Measurements from ENCODE around the gene GLCCI1. TPM values are rescaled to one million over a fixed set of nuclear protein-coding genes. Genes with fewer than 3 reads are reported as not detected.

Gene GLCCI1
- total and polyA plus RNA-seq, 10 of the 15 experiments (the other 5 are each of a cell fraction or from before 2014, with no cell fraction given): 12.6 to 92.0 (median 27.6) TPM

- TF ChIP-seq ZZZ3 (IDR thresholded peaks at IDR 0.05; ENCODE audit: control insufficient read depth, insufficient read length, low read depth): no peak
- no peak for TF ChIP-seq ZBTB33 (IDR thresholded peaks at IDR 0.05)
- TF ChIP-seq NKRF (conservative IDR thresholded peaks at IDR 0.05): no peak
- TF ChIP-seq KLF5 (IDR thresholded peaks at IDR 0.05; ENCODE audit: partially characterized antibody): peak; percentile 49
- no peak for TF ChIP-seq ZSCAN29 (IDR thresholded peaks at IDR 0.05)
- no peak for TF ChIP-seq NFXL1 (IDR thresholded peaks at IDR 0.05; ENCODE audit: borderline replicate concordance)
- no peak for TF ChIP-seq SIX5 (IDR thresholded peaks at IDR 0.05; ENCODE audit: low read depth, low read length, severe bottlenecking)
- TF ChIP-seq SUZ12 (IDR thresholded peaks at IDR 0.05; ENCODE audit: unreplicated experiment): no peak
- TF ChIP-seq IRF3 (IDR thresholded peaks at IDR 0.05): no peak
- TF ChIP-seq CREB1 (IDR thresholded peaks at IDR 0.05; ENCODE audit: low read depth): no peak
- TF ChIP-seq MYC (IDR thresholded peaks at IDR 0.05; ENCODE audit: insufficient read depth, insufficient read length, insufficient replicate concordance, low read length, severe bottlenecking): no peak
- no peak for TF ChIP-seq ELK1 (IDR thresholded peaks at IDR 0.05; ENCODE audit: low read depth, low read length)
- TF ChIP-seq SMAD5 (IDR thresholded peaks at IDR 0.05; ENCODE audit: low read depth): no peak
- peak; percentile 87 for TF ChIP-seq CBFB (IDR thresholded peaks at IDR 0.05; ENCODE audit: low read depth)
- peak; percentile 64; the same call in 1 of the 2 replicates for TF ChIP-seq RB1 (IDR thresholded peaks at IDR 0.05; ENCODE audit: borderline replicate concordance)
- 0 out of 2 replicates have a peak, but pooled peaks have one; percentile 27 for TF ChIP-seq PAX8 (IDR thresholded peaks at IDR 0.05)
- peak; percentile 39; the same call in 1 of the 2 replicates for TF ChIP-seq RAD21 (IDR thresholded peaks at IDR 0.05; ENCODE audit: insufficient read depth, low read depth, low read length)
- TF ChIP-seq ASH2L (IDR thresholded peaks at IDR 0.05; ENCODE audit: borderline replicate concordance, low read depth): no peak
- TF ChIP-seq TCF7 (IDR thresholded peaks at IDR 0.05; ENCODE audit: borderline replicate concordance): peak; percentile 65; the same call in 1 of the 2 replicates
- TF ChIP-seq HDAC6 (IDR thresholded peaks at IDR 0.05; ENCODE audit: unreplicated experiment): no peak
- TF ChIP-seq SPI1 (IDR thresholded peaks at IDR 0.05; ENCODE audit: borderline replicate concordance, insufficient read depth, low read depth, low read length): peak; percentile 45; the same call in 1 of the 2 replicates
- TF ChIP-seq HDGF (IDR thresholded peaks at IDR 0.05): no peak
- TF ChIP-seq TCF3 (IDR thresholded peaks at IDR 0.05; ENCODE audit: borderline replicate concordance, insufficient read depth, low read depth, low read length): peak; percentile 53; the same call in 1 of the 2 replicates
- no peak for TF ChIP-seq USF1 (IDR thresholded peaks at IDR 0.05; ENCODE audit: borderline replicate concordance, extremely low read length, insufficient read depth, low read depth, low read length)
Measured at GRCh38 chr7:8134089-8134733, 165.6 kb downstream of the GLCCI1 start (continued).
